GM19468 (cell line): ENCODE results near the gene NOTCH4.

Source experiments
- ATAC-seq: cut with Tn5 transposase; IDR thresholded peaks from one replicate; pipeline ENCODE4 v1.9.1; 2021; ENCODE audit warnings: mild to moderate bottlenecking, moderate library complexity, moderate number of reproducible peaks; ENCODE audit not compliant: unreplicated experiment; ENCODE audit errors: extremely low read depth

Gene NOTCH4

GRCh38 chr6:32168807-32169591, 54.9 kb downstream of the NOTCH4 start:
- no peak for ATAC-seq

GRCh38 chr6:32168350-32168749, 55.5 kb downstream of the NOTCH4 start:
- no peak for ATAC-seq

- no peak for ATAC-seq
Measured at GRCh38 chr6:32167761-32168262, 56.1 kb downstream of the NOTCH4 start.

GRCh38 chr6:32167154-32167760, 56.6 kb downstream of the NOTCH4 start:
- ATAC-seq: no peak

GRCh38 chr6:32166411-32167061, 57.3 kb downstream of the NOTCH4 start:
- ATAC-seq: no peak

GRCh38 chr6:32164295-32164694, 59.6 kb downstream of the NOTCH4 start, which contains the start of gene EGFL8:
Gene EGFL8, plus strand, starts transcription at chr6:32164595. Its CDS starts 1,571 bp downstream, at chr6:32166166.
- no peak for ATAC-seq

GRCh38 chr6:32163559-32164258, 60.2 kb downstream of the NOTCH4 start:
- no peak for ATAC-seq

- no peak for ATAC-seq
Measured at GRCh38 chr6:32158052-32158451, 65.8 kb downstream of the NOTCH4 start.

GRCh38 chr6:32156891-32157290, 67.0 kb downstream of the NOTCH4 start:
- no peak for ATAC-seq

GRCh38 chr6:32154514-32155161, 69.2 kb downstream of the NOTCH4 start:
- ATAC-seq: no peak

- no peak for ATAC-seq
Measured at GRCh38 chr6:32153564-32154513, 70.0 kb downstream of the NOTCH4 start, which contains the start of gene PPT2. Gene PPT2, plus strand, starts transcription at chr6:32154141. Its CDS starts 454 bp downstream, at chr6:32154595.

- ATAC-seq: no peak
Measured at GRCh38 chr6:32152769-32153563, 70.9 kb downstream of the NOTCH4 start.

- ATAC-seq: no peak
Measured at GRCh38 chr6:32151863-32152768, 71.8 kb downstream of the NOTCH4 start, which contains the start of gene PRRT1. Gene PRRT1, minus strand, starts transcription at chr6:32151939. Its CDS starts 112 bp downstream, at chr6:32151827.

- no peak for ATAC-seq
Measured at GRCh38 chr6:32151181-32151862, 72.5 kb downstream of the NOTCH4 start.

GRCh38 chr6:32149932-32150870, 73.7 kb downstream of the NOTCH4 start:
- no peak for ATAC-seq
